ENCODE data around the gene KATNBL1.

- TF ChIP-seq CTCF (IDR thresholded peaks at IDR 0.05 in 8 of 11, conservative IDR thresholded peaks at IDR 0.05 in 3 of 11) (no peak), POLR2AphosphoS5 (IDR thresholded peaks at IDR 0.05) (no peak), POLR2A (IDR thresholded peaks at IDR 0.05) (no peak)
Measured at GRCh38 chr15:34099914-34100313, 110.0 kb downstream of the KATNBL1 start.

Data from spleen (tissue), 7 donors.